DND-41 (cell line): Measurements from ENCODE around the gene CPSF4.

Source experiments
- ATAC-seq: fragments of 200-7000 bp; cut with Tn5 transposase; 3 replicates; pipeline ENCODE4 v1.9.1; 2021; ENCODE audit warnings: low read depth; ENCODE audit not compliant: insufficient read depth
- DNase-seq: peaks from one replicate; pipeline ENCODE4 v3.0.0-alpha.2; 2020
- H2AFZ ChIP-seq: 2 replicates; pipeline ENCODE4 v1.6.0; 2012; ENCODE audit warnings: low read depth, low read length
- H3K27ac ChIP-seq: 2 replicates; pipeline ENCODE4 v1.5.1; 2012; ENCODE audit warnings: low read length, inconsistent platforms
- H3K27me3 ChIP-seq: fragments of 200-600 bp; sonication (generic); 2 replicates; pipeline ENCODE4 v1.6.0; 2012; ENCODE audit warnings: low read length, mild to moderate bottlenecking, inconsistent platforms; ENCODE audit not compliant: insufficient read depth, poor library complexity
- H3K36me3 ChIP-seq: 2 replicates; pipeline ENCODE4 v1.5.1; 2012; ENCODE audit warnings: low read length, inconsistent platforms; ENCODE audit not compliant: insufficient read depth
- H3K4me1 ChIP-seq: 2 replicates; pipeline ENCODE4 v1.5.1; 2012; ENCODE audit warnings: mild to moderate bottlenecking, low read length; ENCODE audit not compliant: insufficient read depth
- H3K4me2 ChIP-seq: 2 replicates; pipeline ENCODE4 v1.6.0; 2012; ENCODE audit warnings: mild to moderate bottlenecking, moderate library complexity, low read length, inconsistent platforms; ENCODE audit not compliant: insufficient read depth
- H3K4me3 ChIP-seq, 2 experiments: fragments of 200-600 bp in 1 of 2; shearing (Covaris generic) in 1 of 2; 2 replicates each; pipeline ENCODE4 v1.5.1; 2012 to 2016; ENCODE audit warnings: inconsistent platforms in 2 of 2, low read length in 2 of 2, mild to moderate bottlenecking in 2 of 2, low read depth in 1 of 2, moderate library complexity in 1 of 2
- H3K79me2 ChIP-seq: 2 replicates; pipeline ENCODE4 v1.6.0; 2012; ENCODE audit warnings: low read length, inconsistent platforms; ENCODE audit not compliant: insufficient read depth
- H3K9ac ChIP-seq: 2 replicates; pipeline ENCODE4 v1.6.0; 2012; ENCODE audit warnings: low read depth, mild to moderate bottlenecking, inconsistent platforms, low read length, moderate library complexity
- H3K9me3 ChIP-seq: 2 replicates; pipeline ENCODE4 v1.5.1; 2012; ENCODE audit warnings: low read length, moderate library complexity, mild to moderate bottlenecking, inconsistent platforms; ENCODE audit not compliant: insufficient read depth, severe bottlenecking
- H4K20me1 ChIP-seq: 2 replicates; pipeline ENCODE4 v1.6.0; 2012; ENCODE audit warnings: low read length; ENCODE audit not compliant: insufficient read depth
- EZH2 ChIP-seq: IDR thresholded peaks from 3 replicates; pipeline ENCODE4 v1.6.1; 2012; ENCODE audit warnings: borderline replicate concordance, low read depth, mild to moderate bottlenecking, moderate library complexity, low read length, inconsistent platforms; ENCODE audit not compliant: severe bottlenecking
- TF ChIP-seq, protein P1 (sequence below): IDR thresholded peaks from 2 replicates; pipeline ENCODE4 v1.5.1; 2012; ENCODE audit warnings: borderline replicate concordance, low read length, moderate library complexity, mild to moderate bottlenecking; ENCODE audit not compliant: poor library complexity, severe bottlenecking; ENCODE audit errors: extremely low read depth

The CPSF4 gene

DNA sequence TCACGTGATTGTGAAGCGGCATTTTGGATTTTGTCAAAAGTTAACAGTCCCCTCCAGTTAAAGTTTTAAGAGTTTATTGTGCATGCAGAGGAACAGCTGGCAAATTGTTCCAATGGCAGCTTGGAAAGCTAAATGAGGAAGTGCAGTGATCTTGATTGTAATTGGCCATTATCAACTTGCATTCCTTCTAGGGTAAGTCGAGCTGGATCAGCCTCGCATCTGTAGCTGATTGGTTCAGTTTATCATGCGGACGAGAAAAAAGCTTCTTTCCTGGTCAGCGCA is 34.5 kb downstream of the CPSF4 start:
- H3K4me2 ChIP-seq = peak overlapping the region; percentile 83
- H3K79me2 ChIP-seq = peaks cover 53% of the 10 kb centered on the region
- DNase-seq (peak; percentile 38), ATAC-seq (peak; percentile 22; the same call in 1 of the 3 replicates)
- H3K27me3 ChIP-seq = no peaks in the 10 kb centered on the region
- peak overlapping the region; percentile 91 to 98 for H3K4me3 ChIP-seq
- H2AFZ ChIP-seq = peak overlapping the region; percentile 95
- peak overlapping the region; percentile 61 for H3K27ac ChIP-seq
- TF ChIP-seq EZH2 = no peak
- TF ChIP-seq, protein P1, sequence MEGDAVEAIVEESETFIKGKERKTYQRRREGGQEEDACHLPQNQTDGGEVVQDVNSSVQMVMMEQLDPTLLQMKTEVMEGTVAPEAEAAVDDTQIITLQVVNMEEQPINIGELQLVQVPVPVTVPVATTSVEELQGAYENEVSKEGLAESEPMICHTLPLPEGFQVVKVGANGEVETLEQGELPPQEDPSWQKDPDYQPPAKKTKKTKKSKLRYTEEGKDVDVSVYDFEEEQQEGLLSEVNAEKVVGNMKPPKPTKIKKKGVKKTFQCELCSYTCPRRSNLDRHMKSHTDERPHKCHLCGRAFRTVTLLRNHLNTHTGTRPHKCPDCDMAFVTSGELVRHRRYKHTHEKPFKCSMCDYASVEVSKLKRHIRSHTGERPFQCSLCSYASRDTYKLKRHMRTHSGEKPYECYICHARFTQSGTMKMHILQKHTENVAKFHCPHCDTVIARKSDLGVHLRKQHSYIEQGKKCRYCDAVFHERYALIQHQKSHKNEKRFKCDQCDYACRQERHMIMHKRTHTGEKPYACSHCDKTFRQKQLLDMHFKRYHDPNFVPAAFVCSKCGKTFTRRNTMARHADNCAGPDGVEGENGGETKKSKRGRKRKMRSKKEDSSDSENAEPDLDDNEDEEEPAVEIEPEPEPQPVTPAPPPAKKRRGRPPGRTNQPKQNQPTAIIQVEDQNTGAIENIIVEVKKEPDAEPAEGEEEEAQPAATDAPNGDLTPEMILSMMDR = no peak
- peaks cover 33% of the 10 kb centered on the region for H3K4me1 ChIP-seq
- H3K36me3 ChIP-seq = peaks cover 26% of the 10 kb centered on the region
- peaks cover 6% of the 10 kb centered on the region; the same call in 1 of the 2 replicates for H4K20me1 ChIP-seq
- peak overlapping the region; percentile 81 for H3K9ac ChIP-seq
- H3K9me3 ChIP-seq = no peaks in the 10 kb centered on the region

- H3K27me3 ChIP-seq = no peaks in the 10 kb centered on the region
- peak overlapping the region; percentile 24; the same call in 1 of the 2 replicates for H3K4me2 ChIP-seq
- no peak for TF ChIP-seq EZH2
- TF ChIP-seq, protein P1 = no peak
- no peak for ATAC-seq
- H3K27ac ChIP-seq = no peak overlapping the region
- peaks cover 29% of the 10 kb centered on the region for H3K4me1 ChIP-seq
- DNase-seq = no peak
- H3K4me3 ChIP-seq = no peak overlapping the region
- H3K79me2 ChIP-seq = peaks cover 76% of the 10 kb centered on the region
- no peaks in the 10 kb centered on the region for H3K9me3 ChIP-seq
- H3K36me3 ChIP-seq = peaks cover 55% of the 10 kb centered on the region
- peaks cover 16% of the 10 kb centered on the region; the same call in 1 of the 2 replicates for H4K20me1 ChIP-seq
- H3K9ac ChIP-seq = 0 out of 2 replicates have a peak overlapping the region, but pooled peaks have one; percentile 18
- no peak overlapping the region for H2AFZ ChIP-seq
These were observed 37.4 kb downstream of the CPSF4 start for GRCh38 chr7:99476107-99476506.

GRCh38 chr7:99478464-99479440 is 40.0 kb downstream of the CPSF4 start:
- TF ChIP-seq EZH2 = no peak
- TF ChIP-seq, protein P1 = no peak
- no peak overlapping the region for H3K27ac ChIP-seq
- 0 out of 3 replicates have a peak, but pooled peaks have one; percentile 23 for ATAC-seq
- no peak overlapping the region for H3K4me2 ChIP-seq
- H3K27me3 ChIP-seq = no peaks in the 10 kb centered on the region
- peaks cover 75% of the 10 kb centered on the region for H3K36me3 ChIP-seq
- no peaks in the 10 kb centered on the region for H3K9me3 ChIP-seq
- H3K4me1 ChIP-seq = peaks cover 17% of the 10 kb centered on the region
- H4K20me1 ChIP-seq = peaks cover 16% of the 10 kb centered on the region; the same call in 1 of the 2 replicates
- H3K9ac ChIP-seq = no peak overlapping the region
- no peak overlapping the region for H3K4me3 ChIP-seq
- no peak overlapping the region for H2AFZ ChIP-seq
- H3K79me2 ChIP-seq = peaks cover 65% of the 10 kb centered on the region
- DNase-seq = no peak
